Activated T-helper 9 cell treated with anti-CD3 and anti-CD28 coated beads, Interleukin-2, amount 50 U/mL, for 16 hours (primary cell): ENCODE results near the gene ILK.

Experiments used
- DNase-seq: peaks from one replicate; pipeline ENCODE4 v3.0.0-alpha.2; 2020; ENCODE audit warnings: low read depth

The ILK gene

DNA sequence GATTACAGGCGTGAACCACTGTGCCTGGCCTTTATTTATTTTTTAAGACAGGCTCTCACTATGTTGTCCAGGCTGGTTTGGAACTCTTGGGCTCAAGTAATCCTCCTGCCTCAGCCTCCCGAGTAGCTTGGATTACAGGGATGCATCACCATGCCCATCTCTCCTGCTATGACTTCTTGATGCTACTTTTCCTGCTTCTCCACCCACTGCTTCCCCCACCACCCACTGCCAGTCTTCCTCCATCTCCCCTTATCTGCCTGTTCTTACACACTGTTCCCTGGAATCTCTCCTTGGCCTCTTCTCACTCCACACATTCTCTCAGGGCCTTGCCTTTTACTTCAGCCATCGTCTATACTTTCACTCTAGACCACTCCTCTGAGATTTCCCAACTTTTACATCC, 32.9 kb downstream of the ILK start:
- no peak for DNase-seq

DNA sequence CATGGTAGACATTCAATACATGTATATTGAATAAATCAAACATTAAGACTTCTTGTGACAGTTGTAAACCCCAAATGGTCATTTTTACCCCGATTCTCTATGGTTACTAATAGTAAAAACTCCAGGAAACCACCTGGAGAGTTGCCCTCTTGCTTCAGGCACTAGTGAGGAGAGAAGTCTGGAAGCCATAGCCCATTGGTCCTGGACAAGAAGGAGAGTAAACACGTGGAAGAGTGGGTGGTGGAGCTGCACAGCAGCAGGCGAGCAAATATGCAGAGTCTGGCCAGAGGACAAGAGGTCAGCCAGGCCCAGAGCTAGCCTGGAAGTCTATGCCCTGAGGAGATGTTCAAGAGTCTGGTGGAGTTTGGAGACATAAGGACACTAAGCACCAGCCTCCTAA, 34.3 kb downstream of the ILK start:
- no peak for DNase-seq

DNA sequence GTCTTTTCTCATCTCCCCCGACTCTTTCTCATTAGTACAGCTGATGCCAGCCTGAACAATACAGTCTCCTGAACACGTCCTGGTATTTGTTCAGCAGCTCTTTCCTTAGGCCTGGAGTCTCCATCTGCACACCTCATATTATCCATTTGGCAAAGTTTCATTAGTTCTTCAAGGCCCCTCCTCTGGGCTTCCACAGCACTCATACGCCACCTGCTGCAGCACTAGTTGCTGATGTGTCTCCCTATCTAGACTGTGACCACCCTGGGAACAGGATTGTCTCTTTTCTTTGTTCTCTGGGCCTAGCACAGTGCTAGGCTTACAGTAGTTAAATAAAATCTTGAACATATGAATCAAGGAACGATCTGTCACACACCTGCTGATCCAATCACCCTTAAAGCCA, 34.9 kb downstream of the ILK start:
- DNase-seq: no peak

DNA sequence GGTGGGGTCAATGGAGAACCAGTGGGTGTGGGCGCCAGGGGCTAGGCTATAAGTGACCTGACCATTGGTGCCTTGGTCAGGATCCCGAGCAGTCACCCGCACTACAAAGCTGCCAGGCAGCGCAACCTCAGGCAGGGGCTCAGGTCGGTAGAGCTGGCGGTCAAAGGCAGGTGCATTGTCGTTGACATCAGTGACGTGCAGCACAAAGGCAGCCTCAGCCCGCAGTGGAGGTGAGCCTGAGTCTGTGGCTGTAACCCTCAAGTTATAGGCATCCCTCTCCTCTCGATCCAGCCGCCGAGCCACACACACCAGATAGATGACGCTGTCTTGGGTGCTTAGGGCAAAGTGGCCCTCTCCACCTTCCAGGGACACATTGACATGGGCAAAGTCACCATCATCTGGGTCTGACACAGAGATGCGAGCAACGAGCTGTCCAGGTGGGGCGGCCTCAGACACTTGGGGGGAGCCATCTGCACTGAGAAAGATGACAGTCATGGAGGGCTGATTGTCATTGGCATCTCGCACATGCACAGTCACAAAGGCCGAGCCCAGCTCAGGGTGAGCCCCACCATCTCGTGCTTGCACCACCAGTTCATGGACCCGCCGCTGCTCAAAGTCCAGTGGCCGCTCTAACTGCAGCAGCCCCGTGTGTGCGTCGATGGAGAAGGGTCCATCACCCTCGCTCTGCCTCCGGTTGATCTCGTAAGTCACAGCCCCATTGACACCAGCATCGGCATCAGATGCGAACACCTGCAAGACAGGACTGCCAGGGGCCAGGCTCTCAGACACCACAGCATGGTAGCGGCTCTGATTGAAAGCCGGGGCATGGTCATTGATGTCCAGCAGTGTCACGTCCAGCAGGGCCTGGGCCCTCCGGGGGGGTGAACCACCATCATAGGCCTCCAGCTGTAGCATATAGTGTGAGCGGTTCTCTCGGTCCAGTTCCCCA, 36.7 kb downstream of the ILK start:
- no peak for DNase-seq

DNA sequence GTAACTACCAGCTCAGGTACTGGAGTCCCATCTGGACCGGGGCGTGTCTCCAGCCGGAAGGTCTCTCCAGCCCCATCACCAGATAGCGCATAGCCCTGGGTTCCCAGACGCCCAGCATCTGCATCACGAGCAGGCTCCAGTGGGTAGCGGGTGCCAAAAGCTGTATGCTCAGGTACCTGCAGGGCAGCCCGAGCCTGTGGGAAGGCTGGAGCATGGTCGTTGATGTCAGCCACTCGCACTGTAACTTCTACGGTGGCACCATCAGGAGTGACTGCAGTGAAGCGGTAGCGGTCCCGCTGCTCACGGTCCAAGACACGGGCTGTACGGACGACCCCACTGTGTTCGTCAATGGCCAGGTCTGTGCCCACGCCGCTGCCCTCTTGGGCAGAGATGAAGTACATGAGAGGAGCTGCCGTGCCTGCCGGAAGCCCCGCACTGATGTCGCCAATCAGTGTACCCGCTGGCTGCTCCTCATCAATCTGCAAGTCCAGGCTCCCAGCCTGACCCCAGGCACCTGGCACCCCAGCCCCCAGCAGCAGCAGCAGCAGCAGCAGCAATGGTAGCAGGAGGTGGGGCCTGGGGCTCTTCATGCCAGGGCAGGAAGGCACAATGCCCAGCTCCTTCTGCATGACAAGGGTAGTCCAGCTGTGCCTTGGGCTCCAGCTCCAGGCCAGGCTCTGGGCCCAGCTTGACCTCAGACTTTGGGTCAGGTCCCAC, 37.6 kb downstream of the ILK start:
- no peak for DNase-seq

DNA sequence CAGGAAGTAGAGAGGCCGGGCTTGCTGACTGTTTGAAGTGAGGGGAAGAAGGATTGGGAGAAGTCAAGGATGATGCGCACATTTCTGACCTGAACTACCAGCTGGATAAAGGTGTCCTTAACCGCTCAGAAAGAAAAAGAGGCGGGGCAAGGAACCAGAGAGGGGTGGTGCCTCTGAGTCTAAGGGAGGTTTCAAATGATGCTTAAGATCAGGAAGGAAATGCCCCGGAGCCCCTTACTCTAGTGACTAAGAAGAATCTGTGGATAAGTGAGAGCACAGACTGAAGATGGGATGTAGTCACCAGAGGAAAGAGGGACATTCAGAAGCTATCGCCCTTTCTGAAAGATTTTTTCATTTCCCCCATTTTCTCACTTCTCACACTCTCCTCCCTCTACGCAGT, 39.4 kb downstream of the ILK start:
- no peak for DNase-seq

DNA sequence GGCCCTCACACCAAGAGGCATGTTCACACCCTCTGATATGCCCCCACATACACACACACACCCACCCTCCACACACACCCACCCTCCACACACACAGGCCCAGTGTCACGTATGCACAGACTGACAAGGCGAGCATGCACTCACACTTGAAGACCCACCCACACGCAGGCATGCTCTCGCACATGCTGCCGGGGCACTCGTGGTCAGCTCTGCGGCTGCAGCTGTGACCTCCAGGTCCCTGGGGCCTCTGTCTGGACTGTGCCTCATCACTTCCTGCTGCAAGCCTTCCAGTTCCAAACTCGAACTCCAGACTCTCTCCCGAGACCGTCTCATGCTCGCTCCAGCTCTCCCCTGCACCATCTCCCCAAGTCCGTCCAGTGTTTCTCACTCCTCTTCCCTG, 42.5 kb downstream of the ILK start:
- DNase-seq: no peak

DNA sequence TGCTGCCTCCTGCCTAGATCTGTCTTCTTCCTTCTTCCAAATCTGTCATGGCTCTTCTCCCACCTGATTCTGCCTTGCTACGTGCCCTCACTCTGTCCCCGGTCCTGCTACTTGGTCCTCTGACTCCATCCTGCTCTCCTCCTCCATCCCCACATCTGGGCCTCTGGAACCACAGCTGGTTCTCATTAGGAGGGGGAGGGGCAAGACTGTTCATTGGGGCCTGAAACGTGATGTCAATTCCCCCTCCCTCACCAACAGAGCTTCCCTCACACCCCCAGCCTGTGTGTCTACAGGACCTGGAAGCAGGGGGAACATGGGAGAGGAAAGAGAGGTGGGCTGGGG, 43.0 kb downstream of the ILK start:
- no peak for DNase-seq

DNA sequence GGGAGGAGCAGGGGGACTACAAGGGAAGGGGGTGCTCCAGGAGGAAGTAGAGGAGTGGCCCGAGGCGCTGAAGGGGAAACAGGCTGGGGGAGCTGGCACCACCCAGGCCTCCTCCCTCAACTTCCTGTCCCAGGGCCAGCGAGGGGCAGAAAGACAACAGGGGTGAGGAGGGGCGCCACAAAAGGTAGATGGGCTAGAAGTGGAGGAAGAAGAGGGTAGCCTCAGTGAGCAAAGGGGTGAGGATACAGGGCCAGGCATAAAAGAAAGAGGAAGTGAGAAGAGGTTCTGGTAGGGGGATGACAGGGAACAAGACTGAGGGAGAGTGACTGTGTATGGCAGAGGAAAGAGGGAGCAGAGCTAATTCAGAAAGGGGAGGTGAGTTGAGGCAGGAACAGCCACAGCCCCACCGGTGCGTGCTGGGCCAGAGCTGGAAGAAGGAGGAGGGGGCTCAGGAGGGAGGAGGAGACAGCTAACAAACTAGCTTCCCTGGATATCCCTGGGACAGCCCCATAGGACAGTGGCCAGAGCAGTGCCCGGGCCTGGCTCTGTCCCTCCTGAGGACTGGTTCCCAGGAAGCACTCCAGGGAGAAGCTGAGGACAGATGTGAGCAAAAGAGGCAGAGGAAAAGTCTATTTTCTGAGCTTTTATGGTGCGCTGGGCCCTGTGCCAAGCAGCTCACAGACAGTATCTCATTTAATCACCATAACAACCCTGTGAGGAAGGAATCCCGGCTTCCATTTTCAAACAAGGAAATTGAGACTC, 43.5 kb downstream of the ILK start:
- DNase-seq: no peak

DNA sequence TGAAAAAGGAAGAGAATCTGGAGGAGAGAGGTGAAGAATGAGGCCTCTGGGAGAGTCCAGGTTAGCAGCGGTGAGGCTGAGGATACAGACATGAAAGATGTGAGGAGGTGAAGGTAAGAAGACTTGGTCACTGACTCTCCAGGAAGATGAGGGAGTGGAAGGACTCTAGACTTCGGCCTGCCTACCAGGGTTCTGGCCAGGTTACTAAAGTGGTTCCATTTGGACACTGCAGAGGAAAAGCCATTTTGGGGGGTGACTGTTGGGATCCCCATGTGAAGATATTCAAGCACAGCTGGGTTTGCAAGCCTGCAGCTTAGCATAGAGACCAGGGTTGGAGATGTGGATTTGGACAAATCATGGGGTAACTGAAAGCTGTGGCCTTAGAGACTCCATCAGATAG, 44.3 kb downstream of the ILK start:
- no peak for DNase-seq

DNA sequence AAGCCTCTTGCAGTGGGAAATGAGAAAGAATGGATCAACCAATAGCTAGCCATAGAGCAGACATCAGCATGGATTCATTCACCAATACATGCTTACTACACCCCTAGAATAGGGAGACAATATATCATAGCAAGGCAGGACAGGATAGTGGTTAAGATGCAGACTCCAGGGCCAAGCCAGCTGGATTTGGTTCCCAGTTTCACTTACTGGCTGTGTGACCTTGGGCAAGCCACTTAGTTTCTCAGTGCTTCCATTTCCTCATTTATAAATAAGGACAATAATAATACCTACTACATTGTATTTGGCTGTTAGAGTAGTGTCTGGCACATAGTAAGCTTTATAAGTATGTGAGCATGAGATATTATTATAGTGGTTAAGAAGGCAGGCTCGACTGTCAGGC, 44.9 kb downstream of the ILK start:
- DNase-seq: no peak

DNA sequence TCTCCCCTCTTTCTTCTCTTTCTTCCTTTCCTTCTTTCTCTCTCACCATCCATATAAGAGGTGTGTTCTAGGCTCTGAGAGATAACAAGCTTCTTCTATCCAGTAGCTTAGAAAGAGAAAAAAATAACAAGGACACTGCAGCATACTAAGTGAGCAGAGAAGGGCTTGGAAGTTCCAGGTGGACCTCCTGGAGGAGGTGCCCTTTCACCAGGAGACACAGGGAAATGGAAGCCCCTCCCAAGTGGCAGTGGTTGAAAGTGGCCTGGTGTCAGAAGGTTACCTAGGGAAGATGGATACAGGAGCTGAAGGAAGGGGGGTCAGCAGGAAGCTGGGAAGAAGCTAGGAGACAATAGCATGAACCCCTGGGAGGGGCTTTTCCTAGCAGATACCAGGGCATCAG, 46.5 kb downstream of the ILK start:
- DNase-seq: no peak

DNA sequence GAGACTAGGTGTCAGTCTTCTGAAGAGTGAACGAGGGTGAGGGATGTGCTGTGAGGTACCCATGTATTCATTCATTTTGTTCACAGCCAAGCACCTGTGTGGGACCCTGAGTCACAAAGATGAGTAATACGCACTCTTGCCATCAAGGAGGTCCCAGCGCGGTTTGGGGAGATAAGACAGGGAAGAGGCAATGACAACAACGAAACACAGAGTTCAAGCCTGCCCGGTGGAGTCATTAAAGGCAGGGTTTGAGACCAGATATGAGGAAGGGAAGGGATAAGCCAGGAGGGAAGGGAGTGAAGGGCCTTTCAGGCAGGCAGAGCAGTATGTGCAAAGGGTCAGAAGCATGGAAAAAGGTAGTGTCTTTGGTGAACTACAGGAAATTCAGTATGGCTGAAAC, 47.4 kb downstream of the ILK start:
- no peak for DNase-seq

DNA sequence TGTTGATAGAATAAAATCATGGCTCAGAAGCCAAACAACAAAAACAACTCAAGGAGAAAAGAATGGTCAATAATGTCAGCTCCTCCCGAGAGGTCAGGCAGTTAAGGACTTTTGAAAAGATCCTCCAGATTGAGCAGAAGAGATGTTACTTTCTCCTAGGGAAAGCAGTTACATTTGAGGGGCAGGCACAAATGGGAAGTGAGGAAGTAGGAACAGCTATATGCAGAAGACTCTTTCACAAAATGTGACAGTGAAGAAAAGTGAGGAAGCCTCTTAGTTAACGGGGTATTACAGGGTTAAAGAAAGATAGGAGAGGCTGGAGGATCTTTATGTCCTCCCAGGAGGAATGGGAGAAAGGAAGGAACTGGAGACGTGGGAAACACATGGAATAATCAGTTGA, 48.6 kb downstream of the ILK start:
- no peak for DNase-seq

DNA sequence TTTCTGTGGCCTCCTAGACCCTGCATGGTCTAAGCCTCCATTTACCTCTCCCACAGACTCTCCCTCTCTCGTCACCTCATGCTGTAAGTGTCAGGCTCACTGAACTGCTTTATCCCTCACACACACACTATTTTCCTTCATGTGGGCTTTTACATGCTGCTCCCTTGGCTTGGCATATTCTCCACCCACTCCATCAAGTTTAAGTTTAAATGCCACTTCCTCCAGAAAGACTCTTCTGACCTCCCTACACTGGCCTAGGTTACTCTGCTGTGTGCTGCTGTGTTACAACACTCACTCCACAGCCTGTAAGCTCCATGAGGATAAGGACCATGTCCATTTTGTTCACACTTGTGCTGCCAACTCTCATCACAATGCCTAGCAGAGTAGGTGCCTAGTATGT, 49.5 kb downstream of the ILK start:
- no peak for DNase-seq

DNA sequence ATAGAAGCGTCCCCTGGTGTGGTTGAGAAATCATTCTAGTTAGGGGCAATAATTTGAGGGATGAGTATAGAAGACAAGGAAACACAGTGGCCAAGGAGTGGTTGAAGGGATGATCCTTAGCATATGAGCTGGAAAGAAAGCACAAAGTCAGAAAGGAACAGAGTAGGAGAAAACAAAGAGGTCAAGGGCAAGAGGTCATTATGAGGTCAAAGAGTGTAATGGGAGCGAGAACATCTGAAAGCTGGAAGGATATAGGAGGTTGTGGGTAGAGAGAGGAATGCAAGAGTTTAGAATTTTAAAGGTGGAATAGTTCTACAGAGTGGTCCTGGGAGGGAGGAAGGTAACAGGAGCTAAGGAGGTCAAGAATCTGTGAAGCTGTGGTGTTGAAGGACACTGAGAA, 50.1 kb downstream of the ILK start:
- DNase-seq: no peak

DNA sequence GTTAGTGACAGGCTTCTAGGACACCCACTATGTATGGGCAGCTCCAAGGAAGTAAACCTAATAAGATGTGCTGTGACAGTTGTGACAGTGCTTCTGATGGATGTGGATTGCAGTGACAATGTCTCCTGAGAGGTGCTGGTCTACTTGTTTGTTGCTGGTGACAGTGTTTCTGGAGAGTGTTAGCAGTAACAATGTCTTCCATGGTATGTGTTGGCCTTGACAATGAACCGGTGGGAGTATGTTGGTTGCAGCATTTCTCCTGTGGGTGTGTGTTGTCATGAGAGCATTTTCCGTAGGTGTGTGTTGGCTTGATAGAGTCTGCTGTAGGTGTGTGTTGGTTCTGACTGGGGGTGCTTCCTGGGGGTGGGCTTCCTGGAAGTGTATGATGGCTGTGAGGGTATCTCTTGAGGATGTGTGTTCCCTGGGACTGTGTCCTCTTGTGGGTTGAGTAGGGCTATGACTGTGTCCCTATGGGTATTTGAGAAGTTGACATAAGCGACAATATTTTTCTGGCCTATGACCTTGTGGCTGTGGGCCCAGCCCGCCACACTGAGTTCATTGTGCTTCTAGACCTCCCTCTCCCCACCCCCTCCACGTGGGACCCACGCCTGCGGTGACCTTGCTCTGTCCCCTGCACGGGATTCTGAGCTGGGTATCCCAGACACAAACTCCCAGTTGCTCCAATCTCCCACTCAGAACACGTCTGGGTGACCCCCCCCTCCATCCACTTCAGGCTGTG, 50.9 kb downstream of the ILK start:
- DNase-seq: no peak

DNA sequence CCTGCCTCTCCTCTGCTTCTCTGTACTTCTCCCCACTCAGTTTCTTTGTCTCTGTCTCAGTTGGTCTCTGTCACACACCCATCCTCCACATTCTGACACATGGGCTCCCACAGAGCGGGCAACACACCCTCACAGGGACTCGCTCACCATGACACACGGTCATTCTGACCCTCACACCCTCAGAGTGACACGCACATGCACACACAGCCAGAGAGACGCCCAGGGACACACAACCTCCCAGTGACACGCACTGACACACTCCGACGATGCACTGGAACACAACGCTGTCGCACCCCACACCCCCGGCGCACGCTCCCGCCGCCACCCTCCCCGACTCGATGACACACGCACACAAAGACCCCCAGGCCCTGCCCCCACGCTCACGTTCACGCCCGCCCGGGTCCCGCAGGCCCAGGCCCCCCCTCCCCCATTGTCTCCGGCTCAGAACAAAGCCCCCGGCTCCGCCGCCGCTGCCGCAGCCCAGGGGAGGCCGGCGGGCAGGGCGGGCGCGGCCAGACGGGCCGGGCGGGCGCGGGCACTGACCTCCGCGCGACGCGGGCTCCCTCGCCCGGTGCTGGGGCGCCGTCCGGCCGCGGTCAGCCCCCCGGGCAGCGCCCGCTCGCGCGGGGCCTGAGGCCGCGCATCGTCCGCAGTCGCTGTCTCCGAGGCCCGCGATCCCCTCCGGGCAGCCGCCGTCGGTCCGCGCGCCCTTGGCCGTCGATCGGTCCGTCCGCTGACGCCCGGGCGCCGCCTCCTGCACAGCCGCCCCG, 51.6 kb downstream of the ILK start:
- DNase-seq: no peak

DNA sequence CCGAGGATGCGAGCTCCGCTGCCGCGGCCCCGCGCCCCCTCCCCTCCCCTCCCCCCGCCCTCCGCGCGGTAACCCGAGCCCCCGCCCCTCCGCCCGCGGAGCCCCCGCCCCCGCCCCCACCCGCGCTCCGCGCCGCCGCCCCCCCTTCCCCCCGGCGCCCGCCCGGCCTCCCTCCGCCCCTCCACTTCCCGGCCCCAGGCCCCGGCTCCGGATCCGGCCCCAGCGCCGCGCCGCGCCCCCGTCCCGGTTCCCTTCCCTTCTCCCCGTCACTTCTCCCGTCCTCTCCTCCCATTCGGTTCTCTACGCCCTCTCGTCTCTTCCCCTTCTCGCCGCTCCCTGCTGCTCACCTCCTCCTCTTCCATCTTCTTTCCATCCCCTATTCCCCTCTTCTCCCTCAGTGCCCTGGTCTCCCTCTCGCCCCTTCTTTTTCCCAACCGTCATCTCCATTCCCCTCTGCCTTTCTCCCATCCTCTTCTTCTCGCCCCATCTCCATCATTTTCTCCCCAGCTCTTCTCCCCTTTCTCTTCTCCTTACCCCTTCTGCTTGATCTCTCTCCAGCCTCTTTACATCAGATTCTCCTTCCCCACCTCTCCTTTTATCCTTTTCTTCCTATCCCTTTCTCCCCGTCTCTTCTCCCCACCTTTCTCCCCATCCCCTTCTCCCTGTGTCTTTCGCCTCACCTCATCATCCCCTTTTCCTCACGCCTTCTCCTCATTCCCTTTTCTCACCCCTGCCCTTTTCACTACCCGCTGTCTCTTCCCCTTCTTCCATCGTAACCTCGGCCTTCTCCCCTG, 52.4 kb downstream of the ILK start, which contains the start of gene DCHS1:
TSS of gene DCHS1 (minus strand) at position 20 of the 794 bp plus-strand sequence. CDS start 14,196 bp downstream, outside the sequence.
- DNase-seq: no peak

DNA sequence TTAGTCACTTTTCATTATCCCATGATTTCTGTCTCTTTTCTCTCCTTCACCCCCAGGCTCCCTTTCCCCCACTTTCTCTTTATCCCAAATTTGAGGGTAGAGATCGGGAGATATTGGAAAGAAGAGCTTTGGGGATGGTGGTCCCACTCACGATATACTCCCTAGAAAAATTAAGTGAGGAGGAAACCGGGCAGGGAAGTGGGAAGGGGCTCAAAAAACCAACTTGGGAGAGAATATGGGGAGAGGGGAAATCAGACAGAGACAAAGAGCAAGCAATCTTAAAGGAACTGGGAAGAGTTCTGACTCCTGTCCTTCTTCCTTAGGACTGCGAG, 53.0 kb downstream of the ILK start:
- no peak for DNase-seq

DNA sequence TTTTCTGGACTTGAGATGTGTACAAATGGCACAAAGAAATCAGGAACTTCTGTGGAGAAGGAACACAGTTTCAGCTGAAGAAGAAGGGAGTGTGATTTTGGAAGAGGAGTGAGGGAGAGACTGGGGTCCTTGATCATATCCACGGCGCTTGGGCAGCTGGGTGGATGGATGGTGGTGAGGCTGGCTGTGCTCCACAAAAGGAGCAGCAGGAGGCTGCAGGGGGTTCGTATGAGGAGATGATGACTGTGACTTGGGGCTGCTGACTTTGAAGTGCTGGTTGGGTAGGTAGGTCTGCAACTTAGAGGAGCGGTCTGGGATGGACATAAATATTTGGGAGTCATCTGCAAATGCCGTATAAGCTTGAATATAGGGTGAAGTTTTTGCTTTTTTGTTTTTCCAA, 53.4 kb downstream of the ILK start:
- no peak for DNase-seq
